ENCODE measurements around the gene CDC42BPA.

Gene CDC42BPA

DNA sequence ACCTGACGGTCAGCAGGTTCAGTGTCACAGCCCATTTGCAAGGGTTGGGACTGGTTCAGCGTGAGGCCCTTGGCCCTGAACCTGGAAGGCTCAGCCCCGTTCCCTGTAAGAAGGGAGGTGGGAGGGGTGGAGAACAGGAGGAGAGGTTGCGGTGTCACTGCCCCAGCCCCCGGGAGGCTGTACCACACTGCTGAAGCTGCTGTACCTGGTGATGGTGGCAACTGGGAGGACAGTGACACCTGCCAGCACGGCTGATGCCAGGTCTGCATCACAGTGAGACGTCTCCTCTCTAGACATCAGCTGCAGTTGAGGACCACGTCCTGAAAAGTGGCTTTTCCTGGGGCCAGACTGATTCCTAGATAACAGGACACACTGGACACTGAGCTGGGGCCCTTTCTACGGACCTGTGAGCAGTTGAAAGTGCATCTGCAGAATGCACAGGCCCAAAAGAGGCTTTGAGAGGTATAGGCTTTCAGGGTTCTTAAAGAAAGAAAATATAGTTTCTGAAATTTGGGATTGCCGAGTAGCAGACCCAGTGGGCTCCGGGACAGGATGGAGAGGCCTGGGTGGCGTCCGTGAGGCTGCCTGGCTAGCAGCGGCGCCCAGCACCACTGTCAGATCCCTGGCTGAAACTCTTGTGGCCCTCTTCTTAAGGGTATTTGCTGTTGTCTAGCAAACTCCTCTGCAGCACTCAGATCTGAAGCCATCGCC, 330.5 kb downstream of the CDC42BPA start:
- no peak overlapping the region for H3K4me3 ChIP-seq (ENCODE audit: low read length)
- TF ChIP-seq, protein P1, sequence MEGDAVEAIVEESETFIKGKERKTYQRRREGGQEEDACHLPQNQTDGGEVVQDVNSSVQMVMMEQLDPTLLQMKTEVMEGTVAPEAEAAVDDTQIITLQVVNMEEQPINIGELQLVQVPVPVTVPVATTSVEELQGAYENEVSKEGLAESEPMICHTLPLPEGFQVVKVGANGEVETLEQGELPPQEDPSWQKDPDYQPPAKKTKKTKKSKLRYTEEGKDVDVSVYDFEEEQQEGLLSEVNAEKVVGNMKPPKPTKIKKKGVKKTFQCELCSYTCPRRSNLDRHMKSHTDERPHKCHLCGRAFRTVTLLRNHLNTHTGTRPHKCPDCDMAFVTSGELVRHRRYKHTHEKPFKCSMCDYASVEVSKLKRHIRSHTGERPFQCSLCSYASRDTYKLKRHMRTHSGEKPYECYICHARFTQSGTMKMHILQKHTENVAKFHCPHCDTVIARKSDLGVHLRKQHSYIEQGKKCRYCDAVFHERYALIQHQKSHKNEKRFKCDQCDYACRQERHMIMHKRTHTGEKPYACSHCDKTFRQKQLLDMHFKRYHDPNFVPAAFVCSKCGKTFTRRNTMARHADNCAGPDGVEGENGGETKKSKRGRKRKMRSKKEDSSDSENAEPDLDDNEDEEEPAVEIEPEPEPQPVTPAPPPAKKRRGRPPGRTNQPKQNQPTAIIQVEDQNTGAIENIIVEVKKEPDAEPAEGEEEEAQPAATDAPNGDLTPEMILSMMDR (conservative IDR thresholded peaks at IDR 0.05; ENCODE audit: low read depth, low read length) = no peak
- no peak for DNase-seq (ENCODE audit: low read depth)

DNA sequence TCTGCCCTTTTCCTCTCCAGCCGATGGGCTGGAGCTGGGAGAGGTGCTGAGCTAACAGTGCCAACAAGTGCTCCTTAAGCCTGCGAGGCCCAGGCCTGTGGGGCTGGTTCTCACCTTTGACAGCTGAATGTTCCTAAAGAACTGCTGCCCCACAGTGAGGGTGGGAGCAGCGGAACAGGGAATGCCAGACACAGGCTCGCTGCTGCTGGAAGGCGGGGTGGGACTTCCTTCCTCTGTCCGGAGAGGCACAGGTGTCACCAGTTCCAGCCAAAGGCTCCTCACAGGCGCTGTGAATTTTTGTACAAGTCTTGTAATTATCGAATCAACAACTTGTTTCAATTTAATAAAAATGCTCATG, 331.1 kb downstream of the CDC42BPA start:
- no peak overlapping the region for H3K4me3 ChIP-seq (ENCODE audit: low read length)
- TF ChIP-seq, protein P1 (conservative IDR thresholded peaks at IDR 0.05; ENCODE audit: low read depth, low read length) = no peak
- DNase-seq (ENCODE audit: low read depth) = no peak

- TF ChIP-seq, protein P1 (conservative IDR thresholded peaks at IDR 0.05; ENCODE audit: low read depth, low read length) = no peak
- DNase-seq (ENCODE audit: low read depth) = no peak
- no peak overlapping the region for H3K4me3 ChIP-seq (ENCODE audit: low read length)
Observed at GRCh38 chr1:226986496-226987178, 331.7 kb downstream of the CDC42BPA start.

GRCh38 chr1:226985839-226986463, 332.3 kb downstream of the CDC42BPA start:
- DNase-seq (ENCODE audit: low read depth) = no peak
- TF ChIP-seq, protein P1 (conservative IDR thresholded peaks at IDR 0.05; ENCODE audit: low read depth, low read length) = no peak
- no peak overlapping the region for H3K4me3 ChIP-seq (ENCODE audit: low read length)

GRCh38 chr1:226985239-226985838, 333.0 kb downstream of the CDC42BPA start:
- DNase-seq (ENCODE audit: low read depth) = no peak
- no peak overlapping the region for H3K4me3 ChIP-seq (ENCODE audit: low read length)
- TF ChIP-seq, protein P1 (conservative IDR thresholded peaks at IDR 0.05; ENCODE audit: low read depth, low read length) = no peak

DNA sequence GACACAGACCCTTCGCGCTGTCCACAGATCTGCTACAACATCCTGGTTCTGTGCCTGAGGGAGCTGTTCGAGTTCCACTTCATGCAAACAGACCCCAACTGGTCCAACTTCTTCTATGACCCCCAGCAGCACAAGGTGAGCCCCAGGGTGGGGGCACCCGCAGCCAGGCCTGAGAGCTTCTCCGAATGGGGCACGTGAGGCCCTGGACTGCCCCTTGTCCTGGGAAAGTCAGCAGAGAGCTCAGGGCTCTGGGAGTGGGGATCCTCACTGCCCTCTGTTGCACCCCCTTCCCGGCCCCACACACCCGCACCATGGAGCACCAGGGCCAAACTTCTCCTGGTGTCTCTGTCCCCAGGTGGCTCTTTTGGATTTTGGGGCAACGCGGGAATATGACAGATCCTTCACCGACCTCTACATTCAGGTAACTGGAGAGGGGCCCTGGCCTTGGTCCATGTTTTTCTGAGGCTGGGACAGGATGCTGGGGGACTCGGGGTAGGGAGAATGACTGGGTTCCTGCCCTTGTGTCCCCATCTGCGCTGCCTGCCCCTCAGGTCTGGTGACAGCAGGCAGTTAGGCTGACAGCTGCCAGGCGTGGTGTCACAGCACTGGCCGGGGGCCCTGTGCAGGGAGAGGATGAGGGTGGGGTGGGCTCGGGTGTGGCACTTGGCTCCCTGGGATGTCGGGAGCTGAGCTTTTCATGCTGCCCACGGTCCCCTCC, 333.6 kb downstream of the CDC42BPA start:
- TF ChIP-seq, protein P1 (conservative IDR thresholded peaks at IDR 0.05; ENCODE audit: low read depth, low read length) = no peak
- no peak for DNase-seq (ENCODE audit: low read depth)
- no peak overlapping the region for H3K4me3 ChIP-seq (ENCODE audit: low read length)

All from retinal pigment epithelial cell (primary cell).